Tibial nerve (tissue), 3 donors: Measurements from ENCODE around the gene PODXL2.

Source experiments
- POLR2A ChIP-seq, 2 donors: fragments of 450-650 bp; IDR thresholded peaks; one replicate each; pipeline ENCODE4 v1.6.1; 2017; ENCODE audit warnings: antibody characterized with exemption in 2 of 2, mild to moderate bottlenecking in 2 of 2, moderate library complexity in 2 of 2
- TF ChIP-seq, protein P1 (sequence below), 5 experiments: fragments of 200-600 bp in 3 of 5; fragments of 450-650 bp in 2 of 5; sonication (generic) in 3 of 5; IDR thresholded peaks; one replicate each; pipeline ENCODE4 v1.5.1; 2016 to 2019; ENCODE audit warnings: antibody characterized with exemption in 5 of 5, mild to moderate bottlenecking in 3 of 5, moderate library complexity in 2 of 5

DNA sequence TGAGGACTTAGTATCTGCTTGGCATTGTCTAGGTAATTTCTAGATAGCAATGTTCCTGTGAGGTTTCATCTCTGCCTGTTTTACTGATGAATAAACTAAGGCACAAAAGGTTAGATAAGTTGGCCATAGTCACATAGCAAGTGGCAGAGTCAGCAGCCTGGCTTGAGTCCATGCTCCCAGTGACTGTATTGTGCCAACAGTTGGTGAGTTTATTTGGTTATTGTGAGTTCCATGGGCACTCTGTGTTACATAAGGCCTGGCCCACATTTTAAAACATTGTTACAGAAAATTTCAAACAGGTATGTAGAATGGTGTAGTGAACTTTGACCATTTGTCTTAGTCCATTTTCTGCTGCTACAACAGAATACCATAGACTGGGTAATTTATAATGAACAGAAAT is 15.6 kb upstream of the PODXL2 start:
- TF ChIP-seq, protein P1, sequence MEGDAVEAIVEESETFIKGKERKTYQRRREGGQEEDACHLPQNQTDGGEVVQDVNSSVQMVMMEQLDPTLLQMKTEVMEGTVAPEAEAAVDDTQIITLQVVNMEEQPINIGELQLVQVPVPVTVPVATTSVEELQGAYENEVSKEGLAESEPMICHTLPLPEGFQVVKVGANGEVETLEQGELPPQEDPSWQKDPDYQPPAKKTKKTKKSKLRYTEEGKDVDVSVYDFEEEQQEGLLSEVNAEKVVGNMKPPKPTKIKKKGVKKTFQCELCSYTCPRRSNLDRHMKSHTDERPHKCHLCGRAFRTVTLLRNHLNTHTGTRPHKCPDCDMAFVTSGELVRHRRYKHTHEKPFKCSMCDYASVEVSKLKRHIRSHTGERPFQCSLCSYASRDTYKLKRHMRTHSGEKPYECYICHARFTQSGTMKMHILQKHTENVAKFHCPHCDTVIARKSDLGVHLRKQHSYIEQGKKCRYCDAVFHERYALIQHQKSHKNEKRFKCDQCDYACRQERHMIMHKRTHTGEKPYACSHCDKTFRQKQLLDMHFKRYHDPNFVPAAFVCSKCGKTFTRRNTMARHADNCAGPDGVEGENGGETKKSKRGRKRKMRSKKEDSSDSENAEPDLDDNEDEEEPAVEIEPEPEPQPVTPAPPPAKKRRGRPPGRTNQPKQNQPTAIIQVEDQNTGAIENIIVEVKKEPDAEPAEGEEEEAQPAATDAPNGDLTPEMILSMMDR (IDR thresholded peaks at IDR 0.05): no peak
- no peak for TF ChIP-seq POLR2A (IDR thresholded peaks at IDR 0.05)
